CD8-positive, alpha-beta memory T cell (primary cell): ENCODE results near the gene CSNK1G1. TPM values are rescaled to one million over a fixed set of nuclear protein-coding genes. Genes with fewer than 3 reads are reported as not detected.
"Not testable (repeated sequence)": the region's sequence is repeated elsewhere in the genome, so short reads cannot be mapped to it uniquely, and the experiment has no call there.

Source experiments
- CTCF ChIA-PET: fragments of 350-600 bp; sonication (Branson Sonifier 250); formaldehyde crosslinking; loops from one replicate; lab custom pipeline; 2021; ENCODE audit warnings: antibody characterized with exemption; lab: Charles Lee
- POLR2A ChIA-PET: fragments of 350-600 bp; sonication (Branson Sonifier 250); formaldehyde crosslinking; loops from one replicate; lab custom pipeline; 2021; ENCODE audit warnings: antibody characterized with exemption; lab: Charles Lee
- DNase-seq, 5 donors: peaks; one replicate each; pipeline versions ENCODE4 v3.0.0 to v3.0.0-alpha.2; 2020 to 2022; ENCODE audit warnings: mixed read lengths in 1 of 5
- H3K27ac ChIP-seq: one replicate; pipeline ENCODE4 v1.7.0; 2013; ENCODE audit warnings: low read depth, mild to moderate bottlenecking, low read length, moderate library complexity
- H3K27me3 ChIP-seq: 2 replicates; pipeline ENCODE4 v1.7.0; 2013; ENCODE audit warnings: low read length, mild to moderate bottlenecking; ENCODE audit not compliant: insufficient read depth, poor library complexity, severe bottlenecking
- H3K36me3 ChIP-seq: 2 replicates; pipeline ENCODE4 v1.7.0; 2013; ENCODE audit warnings: mild to moderate bottlenecking, low read length, moderate library complexity; ENCODE audit not compliant: insufficient read depth
- H3K4me1 ChIP-seq: 2 replicates; pipeline ENCODE4 v1.7.0; 2013; ENCODE audit warnings: mild to moderate bottlenecking, low read length, moderate library complexity; ENCODE audit not compliant: insufficient read depth
- H3K4me3 ChIP-seq: 2 replicates; pipeline ENCODE4 v1.7.0; 2013; ENCODE audit warnings: mild to moderate bottlenecking, low read length
- H3K9me3 ChIP-seq: 2 replicates; pipeline ENCODE4 v1.7.0; 2013; ENCODE audit warnings: mild to moderate bottlenecking, low read length
- H3K27ac Mint-ChIP-seq, 8 donors: one replicate each; pipeline ENCODE4 v1.8.0; 2020 to 2021; ENCODE audit warnings: mixed read lengths in 8 of 8, mild to moderate bottlenecking in 6 of 8, inconsistent platforms in 3 of 8, moderate library complexity in 3 of 8
- H3K27me3 Mint-ChIP-seq, 2 donors: one replicate each; pipeline ENCODE4 v1.8.0; 2020 to 2021; ENCODE audit warnings: mixed read lengths in 2 of 2, mild to moderate bottlenecking in 1 of 2, moderate library complexity in 1 of 2
- H3K36me3 Mint-ChIP-seq, 3 donors: one replicate each; pipeline ENCODE4 v1.8.0; 2020 to 2021; ENCODE audit warnings: mixed read lengths in 3 of 3, inconsistent platforms in 1 of 3, mild to moderate bottlenecking in 1 of 3
- H3K4me1 Mint-ChIP-seq, 3 donors: one replicate each; pipeline ENCODE4 v1.8.0; 2020 to 2021; ENCODE audit warnings: mixed read lengths in 3 of 3, inconsistent platforms in 1 of 3, mild to moderate bottlenecking in 1 of 3
- H3K4me3 Mint-ChIP-seq, 7 donors: one replicate each; pipeline ENCODE4 v1.8.0; 2020 to 2021; ENCODE audit warnings: mixed read lengths in 7 of 7, mild to moderate bottlenecking in 6 of 7, moderate library complexity in 4 of 7, inconsistent platforms in 2 of 7
- H3K9me3 Mint-ChIP-seq, 5 donors: one replicate each; pipeline ENCODE4 v1.8.0; 2020 to 2022; ENCODE audit warnings: mixed read lengths in 5 of 5, mild to moderate bottlenecking in 3 of 5, moderate library complexity in 2 of 5, inconsistent platforms in 1 of 5
- polyA plus RNA-seq: library from polyadenylated mRNA; unstranded; fragments of 300-500 nt; fragmentation: Illumina TruSeq; gene quantifications from one replicate; pipeline ENCODE4 v1.2.3, GENCODE V29; 2021
- total RNA-seq, 2 experiments: library from RNA; stranded (reverse); gene quantifications; one replicate each; pipeline ENCODE4 v1.2.3, GENCODE V29; 2021

CSNK1G1 gene
- total and polyA plus RNA-seq, 3 experiments from 2014 or later: 15.5 to 27.0 (median 25.6) TPM

DNA sequence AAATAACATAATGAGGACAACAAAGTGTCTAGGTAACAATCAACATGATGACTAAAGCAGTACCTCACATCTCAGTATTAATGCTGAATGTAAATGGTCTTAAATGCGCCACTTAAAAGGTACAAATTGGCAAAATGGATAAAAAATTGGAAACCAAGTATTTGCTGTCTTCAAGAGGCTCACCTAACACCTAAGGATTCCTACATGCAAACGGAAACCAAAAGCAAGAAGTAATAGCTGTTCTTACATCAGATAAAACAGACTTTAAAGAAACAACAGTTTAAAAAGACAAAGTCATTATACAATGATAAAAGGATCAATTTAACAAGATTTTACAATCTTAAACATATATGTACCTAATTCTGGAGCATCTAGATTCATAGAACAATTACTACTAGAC, 22.5 kb downstream of the CSNK1G1 start:
- POLR2A ChIA-PET: no interaction called here

DNA sequence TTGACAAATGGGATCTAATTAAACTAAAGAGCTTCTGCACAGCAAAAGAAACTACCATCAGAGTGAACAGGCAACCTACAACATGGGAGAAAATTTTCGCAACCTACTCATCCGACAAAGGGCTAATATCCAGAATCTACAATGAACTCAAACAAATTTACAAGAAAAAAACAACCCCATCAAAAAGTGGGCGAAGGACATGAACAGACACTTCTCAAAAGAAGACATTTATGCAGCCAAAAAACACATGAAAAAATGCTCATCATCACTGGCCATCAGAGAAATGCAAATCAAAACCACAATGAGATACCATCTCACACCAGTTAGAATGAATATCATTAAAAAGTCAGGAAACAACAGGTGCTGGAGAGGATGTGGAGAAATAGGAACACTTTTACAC, 24.3 kb downstream of the CSNK1G1 start:
- H3K27ac ChIP-seq, H3K4me3 Mint-ChIP-seq, CTCF ChIA-PET, H3K9me3 ChIP-seq, H3K27me3 ChIP-seq, H3K36me3 ChIP-seq, H3K27ac Mint-ChIP-seq, H3K36me3 Mint-ChIP-seq, H3K4me1 ChIP-seq, H3K27me3 Mint-ChIP-seq, H3K4me3 ChIP-seq, DNase-seq, POLR2A ChIA-PET, H3K9me3 Mint-ChIP-seq: not testable (repeated sequence)
- H3K4me1 Mint-ChIP-seq: peaks cover 22 to 31% (median 30%) of the 10 kb centered on the region in 3 donors

More for the DNA sequence above, 22.5 kb downstream of the CSNK1G1 start:
- H3K27ac Mint-ChIP-seq: peak overlapping the region; percentile 7 to 73 (median 52)
- H3K9me3 Mint-ChIP-seq: no peaks in the 10 kb centered on the region
- Histone ChIP-seq H3K4me1 (peaks cover 6% of the 10 kb centered on the region), H3K27ac (no peak overlapping the region), H3K27me3 (no peaks in the 10 kb centered on the region), H3K9me3 (no peaks in the 10 kb centered on the region), H3K4me3 (no peak overlapping the region), H3K36me3 (no peaks in the 10 kb centered on the region)
- no peaks in the 10 kb centered on the region for H3K27me3 Mint-ChIP-seq
- no peak for DNase-seq
- H3K4me3 Mint-ChIP-seq: peak overlapping the region in 1 of 7 donors; percentile 11
- CTCF ChIA-PET: no interaction called here
- peaks cover 24 to 39% (median 39%) of the 10 kb centered on the region in 3 donors for H3K4me1 Mint-ChIP-seq
- H3K36me3 Mint-ChIP-seq: peaks cover 0 to 14% (median 0%) of the 10 kb centered on the region in 3 donors

DNA sequence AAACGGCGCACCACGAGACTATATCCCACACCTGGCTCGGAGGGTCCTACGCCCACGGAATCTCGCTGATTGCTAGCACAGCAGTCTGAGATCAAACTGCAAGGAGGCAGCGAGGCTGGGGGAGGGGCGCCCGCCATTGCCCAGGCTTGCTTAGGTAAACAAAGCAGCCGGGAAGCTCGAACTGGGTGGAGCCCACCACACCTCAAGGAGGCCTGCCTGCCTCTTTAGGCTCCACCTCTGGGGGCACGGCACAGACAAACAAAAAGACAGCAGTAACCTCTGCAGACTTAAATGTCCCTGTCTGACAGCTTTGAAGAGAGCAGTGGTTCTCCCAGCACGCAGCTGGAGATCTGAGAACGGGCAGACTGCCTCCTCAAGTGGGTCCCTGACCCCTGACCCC, 29.0 kb downstream of the CSNK1G1 start:
- H3K27me3 Mint-ChIP-seq, POLR2A ChIA-PET, H3K36me3 Mint-ChIP-seq: not testable (repeated sequence)

DNA sequence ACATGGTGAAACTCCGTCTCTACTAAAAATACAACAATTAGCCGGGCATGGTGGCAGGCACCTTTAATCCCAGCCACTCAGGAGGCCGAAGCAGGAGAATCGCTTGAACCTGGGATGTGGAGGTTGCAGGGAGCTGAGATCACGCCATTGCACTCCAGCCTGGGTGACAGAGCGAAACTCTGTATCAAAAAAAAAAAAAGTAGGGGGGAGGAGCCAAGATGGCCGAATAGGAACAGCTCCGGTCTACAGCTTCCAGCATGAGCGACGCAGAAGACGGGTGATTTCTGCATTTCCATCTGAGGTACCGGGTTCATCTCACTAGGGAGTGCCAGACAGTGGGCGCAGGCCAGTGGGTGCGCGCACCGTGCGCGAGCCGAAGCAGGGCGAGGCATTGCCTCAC, 29.5 kb downstream of the CSNK1G1 start:
- H3K4me3 ChIP-seq, CTCF ChIA-PET, H3K9me3 Mint-ChIP-seq, DNase-seq, H3K9me3 ChIP-seq, H3K27ac Mint-ChIP-seq, H3K27ac ChIP-seq, H3K36me3 Mint-ChIP-seq, H3K4me1 ChIP-seq, POLR2A ChIA-PET, H3K36me3 ChIP-seq, H3K27me3 Mint-ChIP-seq, H3K27me3 ChIP-seq: not testable (repeated sequence)
- H3K4me3 Mint-ChIP-seq: peak overlapping the region in 1 of 7 donors; percentile 37
- peaks cover 0 to 15% (median 10%) of the 10 kb centered on the region in 3 donors for H3K4me1 Mint-ChIP-seq

More for the DNA sequence above, 29.0 kb downstream of the CSNK1G1 start:
- DNase-seq, CTCF ChIA-PET, H3K27me3 ChIP-seq, H3K9me3 Mint-ChIP-seq, H3K4me3 ChIP-seq, H3K36me3 ChIP-seq, H3K27ac ChIP-seq, H3K9me3 ChIP-seq, H3K4me1 ChIP-seq, H3K27ac Mint-ChIP-seq, H3K4me3 Mint-ChIP-seq: not testable (repeated sequence)
- H3K4me1 Mint-ChIP-seq: peaks cover 0 to 14% (median 10%) of the 10 kb centered on the region in 3 donors

DNA sequence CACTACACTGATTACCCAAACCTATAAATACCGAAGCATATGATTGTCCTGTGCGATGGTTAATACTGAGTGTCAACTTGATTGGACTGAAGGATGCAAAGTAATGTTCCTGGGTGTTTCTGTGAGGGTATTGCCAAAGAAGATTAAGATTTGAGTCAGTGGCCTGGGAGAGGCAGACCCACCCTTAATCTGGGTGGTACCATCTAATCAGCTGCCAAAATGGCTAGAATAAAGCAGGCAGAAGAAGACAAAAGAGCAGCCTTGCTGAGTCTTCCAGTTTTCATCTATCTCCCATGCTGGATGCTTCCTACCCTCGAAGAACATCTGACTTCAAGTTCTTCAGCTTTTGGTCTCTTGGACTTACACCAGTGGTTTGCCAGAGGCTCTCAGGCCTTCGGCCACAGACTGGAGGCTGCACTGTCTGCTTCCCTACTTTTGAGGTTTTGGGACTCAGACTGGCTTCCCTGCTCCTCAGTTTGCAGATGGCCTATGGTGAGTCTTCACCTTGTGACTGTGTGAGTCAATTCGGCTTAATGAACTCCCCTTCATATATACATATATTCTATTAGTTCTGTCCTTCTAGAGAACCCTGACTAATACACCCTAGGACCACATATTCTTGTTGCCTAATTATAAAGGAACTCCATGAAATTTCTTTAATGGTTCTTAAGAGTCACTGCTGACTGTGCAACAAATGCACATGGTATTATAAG, 31.7 kb downstream of the CSNK1G1 start:
- Mint-ChIP-seq H3K9me3 (no peaks in the 10 kb centered on the region), H3K27ac (peak overlapping the region in 1 of 8 donors; percentile 55), H3K4me3 (no peak overlapping the region), H3K4me1 (peaks cover 0 to 15% (median 10%) of the 10 kb centered on the region in 3 donors), H3K36me3 (no peaks in the 10 kb centered on the region), H3K27me3 (no peaks in the 10 kb centered on the region)
- POLR2A ChIA-PET: no interaction called here
- Histone ChIP-seq H3K36me3 (no peaks in the 10 kb centered on the region), H3K9me3 (no peaks in the 10 kb centered on the region), H3K27ac (no peak overlapping the region), H3K27me3 (no peaks in the 10 kb centered on the region), H3K4me1 (no peaks in the 10 kb centered on the region), H3K4me3 (no peak overlapping the region)
- DNase-seq: no peak
- CTCF ChIA-PET: no interaction called here

DNA sequence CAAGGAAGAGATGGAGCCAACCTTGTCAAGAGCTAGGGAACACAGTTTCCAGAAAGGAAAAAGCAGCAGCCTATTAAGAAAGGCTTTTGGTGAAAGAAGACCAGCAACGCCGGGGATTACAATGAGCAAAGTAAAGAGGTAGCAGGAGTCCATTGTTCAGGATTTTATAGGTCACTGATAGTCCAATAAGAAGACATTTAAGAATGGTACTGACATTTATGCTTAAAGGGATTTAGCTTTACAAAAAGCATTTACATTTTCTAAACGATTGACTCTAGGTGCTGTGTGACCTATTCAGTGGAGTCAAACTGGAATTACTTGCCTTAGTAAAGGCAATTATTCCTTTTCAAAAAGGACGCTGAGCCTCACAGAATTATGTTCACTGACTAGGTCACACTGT, 40.8 kb downstream of the CSNK1G1 start:
- POLR2A ChIA-PET: no interaction called here
- no peaks in the 10 kb centered on the region for H3K27me3 ChIP-seq
- Mint-ChIP-seq H3K27me3 (no peaks in the 10 kb centered on the region), H3K4me3 (no peak overlapping the region), H3K9me3 (no peaks in the 10 kb centered on the region), H3K27ac (peak overlapping the region in 3 of 8 donors; percentile 1 to 67 (median 42)), H3K4me1 (peaks cover 10 to 35% (median 34%) of the 10 kb centered on the region in 3 donors), H3K36me3 (peaks cover 0 to 6% (median 0%) of the 10 kb centered on the region in 3 donors)
- no peaks in the 10 kb centered on the region for H3K9me3 ChIP-seq
- DNase-seq: no peak
- CTCF ChIA-PET: no interaction called here
- H3K4me1 ChIP-seq: no peaks in the 10 kb centered on the region
- no peaks in the 10 kb centered on the region for H3K36me3 ChIP-seq
- H3K4me3 ChIP-seq: no peak overlapping the region
- no peak overlapping the region for H3K27ac ChIP-seq

DNA sequence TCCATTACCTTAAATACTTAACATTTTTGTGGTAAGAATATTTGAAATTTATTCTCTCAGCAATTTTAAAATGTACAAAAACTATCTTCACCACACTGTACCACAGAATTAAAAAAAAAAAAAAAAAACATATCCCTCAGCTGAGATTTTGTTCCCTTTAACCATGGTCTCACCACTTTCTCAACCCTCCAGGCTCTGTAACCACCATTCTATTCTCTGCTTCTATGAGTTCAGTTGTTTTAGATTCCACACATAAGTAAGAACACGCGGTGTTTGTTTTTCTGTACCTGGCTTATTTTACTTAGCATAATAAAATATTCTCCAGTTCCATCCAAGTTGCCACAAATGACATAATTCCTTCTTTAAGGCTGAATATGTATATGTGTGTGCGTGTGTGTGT, 41.5 kb downstream of the CSNK1G1 start:
- H3K27ac Mint-ChIP-seq: peak overlapping the region in 3 of 8 donors; percentile 22 to 24 (median 22)
- peaks cover 0 to 6% (median 0%) of the 10 kb centered on the region in 3 donors for H3K36me3 Mint-ChIP-seq

DNA sequence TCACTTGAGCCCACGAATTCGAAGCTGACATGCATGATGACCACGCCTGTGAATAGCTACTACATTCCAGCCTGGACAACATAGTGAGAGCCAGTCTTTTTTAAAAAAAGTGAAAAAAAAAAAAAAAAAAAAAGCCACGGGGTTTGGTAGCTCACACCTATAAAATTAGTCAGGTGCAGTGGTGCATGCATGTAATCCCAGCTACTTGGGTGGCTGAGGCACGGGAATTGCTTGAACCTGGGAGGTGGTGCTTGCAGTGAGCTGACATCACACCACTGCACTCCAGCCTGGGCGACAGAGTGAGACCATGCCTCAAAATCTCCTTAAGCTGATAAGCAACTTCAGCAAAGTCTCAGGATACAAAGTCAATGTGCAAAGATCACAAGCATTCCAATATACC, 44.4 kb downstream of the CSNK1G1 start:
- H3K36me3 Mint-ChIP-seq: peaks cover 0 to 11% (median 4%) of the 10 kb centered on the region in 3 donors
- ChIA-PET POLR2A (no interaction called here), CTCF (no interaction called here)
- Histone ChIP-seq H3K4me1 (no peaks in the 10 kb centered on the region), H3K36me3 (no peaks in the 10 kb centered on the region), H3K4me3 (no peak overlapping the region), H3K27ac (no peak overlapping the region), H3K27me3 (no peaks in the 10 kb centered on the region), H3K9me3 (no peaks in the 10 kb centered on the region)
- H3K4me1 Mint-ChIP-seq: peaks cover 22 to 50% (median 49%) of the 10 kb centered on the region in 3 donors
- no peak overlapping the region for H3K27ac Mint-ChIP-seq
- no peaks in the 10 kb centered on the region for H3K27me3 Mint-ChIP-seq
- DNase-seq: no peak
- H3K4me3 Mint-ChIP-seq: no peak overlapping the region
- H3K9me3 Mint-ChIP-seq: no peaks in the 10 kb centered on the region

More for the DNA sequence above, 41.5 kb downstream of the CSNK1G1 start:
- H3K27ac ChIP-seq: no peak overlapping the region
- no peaks in the 10 kb centered on the region for H3K27me3 Mint-ChIP-seq
- ChIA-PET CTCF (no interaction called here), POLR2A (no interaction called here)
- no peaks in the 10 kb centered on the region for H3K4me1 ChIP-seq
- H3K9me3 ChIP-seq: no peaks in the 10 kb centered on the region
- DNase-seq: no peak
- H3K4me3 Mint-ChIP-seq: no peak overlapping the region
- no peak overlapping the region for H3K4me3 ChIP-seq
- no peaks in the 10 kb centered on the region for H3K9me3 Mint-ChIP-seq
- no peaks in the 10 kb centered on the region for H3K27me3 ChIP-seq
- no peaks in the 10 kb centered on the region for H3K36me3 ChIP-seq
- peaks cover 17 to 42% (median 42%) of the 10 kb centered on the region in 3 donors for H3K4me1 Mint-ChIP-seq
